Ishikawa (cell line): ENCODE measurements around the gene USO1.

Source experiments
- CEBPB ChIP-seq: IDR thresholded peaks from 2 replicates; pipeline ENCODE4 v1.6.1; 2012
- CREB1 ChIP-seq: IDR thresholded peaks from 2 replicates; pipeline ENCODE4 v1.6.1; 2012; ENCODE audit warnings: low read depth
- EGR1 ChIP-seq: IDR thresholded peaks from 2 replicates; pipeline ENCODE4 v1.6.1; 2012
- EP300 ChIP-seq: IDR thresholded peaks from 2 replicates; pipeline ENCODE4 v1.6.1; 2012; ENCODE audit warnings: borderline replicate concordance
- FOXM1 ChIP-seq: IDR thresholded peaks from 2 replicates; pipeline ENCODE4 v1.6.1; 2012; ENCODE audit warnings: low read depth, borderline replicate concordance
- MAX ChIP-seq: IDR thresholded peaks from 2 replicates; pipeline ENCODE4 v1.6.1; 2012
- NFIC ChIP-seq: IDR thresholded peaks from 2 replicates; pipeline ENCODE4 v1.6.1; 2012
- RAD21 ChIP-seq: IDR thresholded peaks from 2 replicates; pipeline ENCODE4 v1.6.1; 2012; ENCODE audit warnings: low read depth
- REST ChIP-seq: IDR thresholded peaks from 2 replicates; pipeline ENCODE4 v1.6.1; 2012; ENCODE audit warnings: low read depth, mild to moderate bottlenecking
- TAF1 ChIP-seq: IDR thresholded peaks from 2 replicates; pipeline ENCODE4 v1.6.1; 2012; ENCODE audit warnings: low read depth, mild to moderate bottlenecking
- TCF12 ChIP-seq: IDR thresholded peaks from 2 replicates; pipeline ENCODE4 v1.6.1; 2012; ENCODE audit warnings: low read depth
- TEAD4 ChIP-seq: IDR thresholded peaks from 2 replicates; pipeline ENCODE4 v1.6.1; 2012
- YY1 ChIP-seq: IDR thresholded peaks from 2 replicates; pipeline ENCODE4 v1.6.1; 2012; ENCODE audit warnings: low read depth
- ZBTB7A ChIP-seq: IDR thresholded peaks from 2 replicates; pipeline ENCODE4 v1.6.1; 2012; ENCODE audit warnings: low read depth
- TF ChIP-seq, protein P1 (sequence below): IDR thresholded peaks from 2 replicates; pipeline ENCODE4 v1.6.1; 2012

USO1 gene

DNA sequence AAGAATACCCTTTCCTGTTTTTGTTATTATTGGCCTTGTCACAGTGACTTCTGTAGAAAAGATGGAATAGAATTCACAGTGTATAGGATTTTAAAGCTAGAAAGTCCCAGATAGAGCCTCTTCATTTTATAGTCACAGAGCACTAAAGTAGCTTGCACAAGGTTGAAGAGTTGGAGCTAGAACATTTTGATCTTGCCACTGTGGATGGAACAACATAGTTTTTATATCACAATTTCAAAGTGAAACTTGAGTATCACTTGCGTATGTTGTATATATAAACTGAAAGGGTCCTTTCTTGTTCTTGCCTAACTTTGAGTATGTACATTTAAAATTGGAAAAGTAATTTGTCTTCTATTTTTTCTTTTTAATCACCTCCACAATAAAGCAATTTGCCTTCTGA is 2.7 kb downstream of the USO1 start:
- no peak for TF ChIP-seq CEBPB
- no peak for TF ChIP-seq ZBTB7A
- no peak for TF ChIP-seq CREB1
- no peak for TF ChIP-seq EGR1
- no peak for TF ChIP-seq YY1
- no peak for TF ChIP-seq MAX
- TF ChIP-seq TCF12 = no peak
- TF ChIP-seq, protein P1, sequence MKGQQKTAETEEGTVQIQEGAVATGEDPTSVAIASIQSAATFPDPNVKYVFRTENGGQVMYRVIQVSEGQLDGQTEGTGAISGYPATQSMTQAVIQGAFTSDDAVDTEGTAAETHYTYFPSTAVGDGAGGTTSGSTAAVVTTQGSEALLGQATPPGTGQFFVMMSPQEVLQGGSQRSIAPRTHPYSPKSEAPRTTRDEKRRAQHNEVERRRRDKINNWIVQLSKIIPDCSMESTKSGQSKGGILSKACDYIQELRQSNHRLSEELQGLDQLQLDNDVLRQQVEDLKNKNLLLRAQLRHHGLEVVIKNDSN = no peak
- no peak for TF ChIP-seq TAF1
- no peak for TF ChIP-seq FOXM1
- TF ChIP-seq TEAD4 = no peak
- TF ChIP-seq NFIC = no peak

DNA sequence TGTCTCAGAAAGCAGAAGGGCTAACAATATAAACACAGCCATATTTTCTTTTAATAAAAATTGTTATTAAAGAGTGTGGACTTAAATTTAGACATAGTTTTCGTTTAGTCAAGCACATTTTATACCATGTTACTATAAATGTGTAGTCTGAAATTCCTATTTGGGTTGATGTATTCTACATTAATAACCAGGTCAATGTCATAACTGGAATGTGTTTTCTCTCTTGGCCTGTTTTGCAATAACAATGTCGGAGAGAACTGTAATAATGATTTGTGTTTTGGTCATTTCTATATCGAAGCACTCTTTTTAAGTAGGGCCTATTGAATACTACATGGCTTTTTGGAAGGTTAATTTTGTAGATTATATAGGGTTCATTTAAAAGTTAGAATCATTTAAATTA is 5.5 kb downstream of the USO1 start:
- TF ChIP-seq TCF12 (no peak), MAX (no peak), FOXM1 (no peak), YY1 (no peak), TAF1 (no peak), REST (no peak)

- TF ChIP-seq NFIC = no peak
- no peak for TF ChIP-seq ZBTB7A
These were observed 9.0 kb downstream of the USO1 start for GRCh38 chr4:75733369-75733768.

- TF ChIP-seq TAF1 = no peak
These were observed 11.1 kb downstream of the USO1 start for GRCh38 chr4:75735525-75735924.

DNA sequence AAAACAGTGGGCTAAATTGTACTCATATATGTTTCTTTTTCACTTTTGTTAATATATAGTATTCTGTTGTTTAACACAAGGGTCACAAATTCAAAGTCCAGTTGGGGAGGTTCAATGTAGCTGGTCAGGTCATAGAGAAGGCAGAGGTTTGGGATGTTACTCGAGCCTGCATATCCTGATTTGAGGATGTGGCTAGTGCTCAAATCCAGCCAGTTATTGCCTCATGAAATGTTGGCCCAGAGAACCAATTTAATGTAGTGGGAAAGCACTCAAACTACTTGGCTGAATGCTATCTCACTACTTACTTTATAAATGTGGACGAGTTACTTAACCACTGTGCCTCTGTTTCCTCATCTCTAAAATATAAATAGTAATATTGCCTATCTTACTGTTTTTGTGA is 12.5 kb downstream of the USO1 start:
- TF ChIP-seq REST (no peak), TCF12 (no peak), MAX (no peak), ZBTB7A (no peak), CREB1 (no peak), YY1 (no peak), TAF1 (no peak), EP300 (no peak), NFIC (no peak), CEBPB (no peak), RAD21 (no peak), EGR1 (no peak), FOXM1 (no peak), TEAD4 (no peak)
- TF ChIP-seq, protein P1 = no peak

DNA sequence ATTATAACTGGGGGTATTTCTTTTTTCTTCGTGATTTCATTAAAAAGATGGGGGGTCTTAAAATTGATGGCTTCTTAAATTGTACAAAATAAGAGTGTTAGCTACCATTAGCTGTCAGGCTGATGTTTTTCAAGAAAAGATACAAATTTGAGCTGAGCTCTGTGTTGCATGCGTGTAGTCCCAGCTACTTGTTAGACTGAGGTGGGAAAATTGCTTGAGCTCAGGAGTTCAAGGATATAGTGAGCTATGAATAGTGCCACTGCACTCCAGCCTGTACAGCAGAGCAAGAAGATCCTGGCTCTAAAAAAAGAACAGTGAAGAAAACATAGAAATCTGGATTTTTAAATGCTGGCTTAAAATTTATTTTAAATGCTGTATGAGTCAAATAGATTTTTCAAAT is 13.0 kb downstream of the USO1 start:
- TF ChIP-seq TAF1 (no peak), TEAD4 (no peak), MAX (no peak), CEBPB (no peak), EP300 (no peak), ZBTB7A (no peak), REST (no peak)
